Islet precursor cell (in vitro differentiated cells): ENCODE measurements around the gene FREM2.

Source experiments
- DNase-seq: peaks from one replicate; pipeline ENCODE4 v3.0.0-alpha.2; 2018

FREM2 gene

DNA sequence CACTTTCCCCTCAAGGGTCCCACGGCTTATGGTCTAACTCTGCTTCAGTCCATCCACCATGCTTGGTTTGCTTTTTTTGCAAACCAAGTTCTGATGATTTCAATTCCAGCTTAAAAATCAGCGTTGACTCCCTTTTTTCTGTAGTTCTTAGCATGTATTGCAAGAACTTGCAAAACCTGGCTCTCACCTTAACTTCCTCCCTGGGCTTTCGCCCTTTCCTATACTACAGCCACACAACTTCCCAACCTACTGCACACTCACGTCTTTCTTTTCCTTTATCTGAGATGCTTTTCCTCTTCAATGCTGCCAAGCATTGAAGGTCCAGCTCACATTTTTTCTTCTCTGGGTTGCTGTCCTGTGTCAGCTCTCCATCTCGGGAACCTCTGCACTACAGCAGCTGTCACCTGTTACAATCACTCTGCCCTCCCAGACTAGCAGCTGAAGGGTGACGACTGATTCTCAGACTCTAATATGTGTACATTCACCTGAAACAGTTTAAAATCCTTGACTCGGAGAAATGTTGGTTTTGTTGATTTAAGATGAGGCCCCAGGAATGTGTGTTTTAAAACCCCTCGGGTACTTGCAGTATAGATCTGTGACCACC, 143.7 kb downstream of the FREM2 start:
- no peak for DNase-seq

DNA sequence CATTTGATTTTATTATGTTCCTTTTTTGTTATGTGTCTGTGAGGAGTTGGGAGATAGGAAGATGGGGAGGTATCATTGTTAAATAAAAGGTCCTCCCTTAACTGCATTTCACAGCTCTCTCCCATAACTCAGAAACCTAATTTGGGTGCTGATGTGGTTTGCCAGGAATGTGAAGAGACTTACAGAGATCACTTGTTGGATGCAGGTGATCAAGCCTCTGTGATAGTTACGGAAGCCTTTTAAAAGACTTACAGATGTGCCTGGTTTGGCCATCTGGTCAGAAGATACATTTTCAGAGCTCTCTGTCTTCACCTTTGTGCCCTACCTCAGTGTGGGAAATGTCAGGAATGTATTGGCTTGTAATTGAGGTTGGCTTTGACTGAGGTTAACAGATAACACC, 157.7 kb downstream of the FREM2 start:
- DNase-seq, result peak; percentile 76

- DNase-seq, result no peak
Measured at GRCh38 chr13:38848360-38848759, 161.5 kb downstream of the FREM2 start.

DNA sequence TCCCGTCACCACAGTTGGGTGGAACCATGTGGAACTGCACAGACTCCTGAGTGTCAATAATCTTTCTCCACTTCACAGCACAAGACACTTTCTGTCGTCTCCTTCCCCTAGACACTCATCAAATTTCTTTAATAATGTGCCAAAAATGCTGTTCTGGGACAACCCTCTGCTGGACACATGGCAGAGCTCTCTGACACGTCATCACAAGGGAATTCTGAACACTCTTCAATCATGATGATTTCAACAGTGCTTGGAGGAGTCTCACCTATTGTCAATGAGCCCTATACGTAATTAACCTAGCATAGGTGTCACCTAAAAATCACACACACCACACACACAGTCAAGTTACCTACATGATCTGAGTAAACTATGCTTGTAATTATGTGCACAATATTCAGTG, 162.4 kb downstream of the FREM2 start:
- no peak for DNase-seq

- DNase-seq, result no peak
Measured at GRCh38 chr13:38850868-38851626, 164.2 kb downstream of the FREM2 start.

- no peak for DNase-seq
Measured at GRCh38 chr13:38854226-38854625, 167.3 kb downstream of the FREM2 start.

DNA sequence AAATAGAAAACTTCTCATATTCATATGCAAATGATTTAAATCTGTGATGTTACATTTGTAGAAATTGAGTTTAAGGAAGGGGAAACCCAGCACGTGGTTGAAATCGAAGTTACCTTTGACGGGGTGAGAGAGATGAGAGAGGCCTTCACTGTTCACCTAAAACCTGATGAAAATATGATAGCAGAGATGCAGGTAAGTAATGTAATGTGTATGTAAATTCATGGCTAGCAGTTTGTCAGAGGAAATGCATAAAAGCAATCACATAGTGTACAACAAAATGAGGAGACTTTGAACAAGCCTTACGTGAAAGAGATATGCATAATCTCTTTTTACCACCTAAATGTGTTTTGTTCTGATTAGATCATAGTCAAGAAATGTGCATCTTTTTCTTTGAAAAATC, 169.2 kb downstream of the FREM2 start:
- DNase-seq, result no peak

- no peak for DNase-seq
Measured at GRCh38 chr13:38862443-38862842, 175.6 kb downstream of the FREM2 start.

- DNase-seq, result no peak
Measured at GRCh38 chr13:38863536-38863935, 176.7 kb downstream of the FREM2 start.

- no peak for DNase-seq
Measured at GRCh38 chr13:38866649-38867048, 179.8 kb downstream of the FREM2 start.

DNA sequence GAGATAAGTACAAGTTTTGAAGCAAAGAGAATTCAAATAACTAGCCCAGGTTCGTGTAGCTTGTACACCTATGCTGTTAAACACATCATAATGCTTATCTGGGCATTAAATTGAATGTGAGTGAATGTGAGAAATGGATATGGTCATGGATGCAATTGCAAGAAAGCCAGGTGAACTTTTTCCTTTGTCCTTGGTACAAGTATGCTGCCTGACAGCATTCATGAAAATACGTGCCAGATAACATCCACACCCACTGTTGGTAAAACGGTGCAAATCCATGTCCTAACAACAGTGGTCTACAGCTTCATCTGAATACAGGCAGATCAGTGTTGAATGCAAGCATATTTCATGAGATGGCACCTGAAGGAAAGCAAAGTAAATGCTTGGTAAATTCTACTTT, 181.5 kb downstream of the FREM2 start:
- no peak for DNase-seq

- DNase-seq, result no peak
Measured at GRCh38 chr13:38868870-38869269, 182.0 kb downstream of the FREM2 start.

DNA sequence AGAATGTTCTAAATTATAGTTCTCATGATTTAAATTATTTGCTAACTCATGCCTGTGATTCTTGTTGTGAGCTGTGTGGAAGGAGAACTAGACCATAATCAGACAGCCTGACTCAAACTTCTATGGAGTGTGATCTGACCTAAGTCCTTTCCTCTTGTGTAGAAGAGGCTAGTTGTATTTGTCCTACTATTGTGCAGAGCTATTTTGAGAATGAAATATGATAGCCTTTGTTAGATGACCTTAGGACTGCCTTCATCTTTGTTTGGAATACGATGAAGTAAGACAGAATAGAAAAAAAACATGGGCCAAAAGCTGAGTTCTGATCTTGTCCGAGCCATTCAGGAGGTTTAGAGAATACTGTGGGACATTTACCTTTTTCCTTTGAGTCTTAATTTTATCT, 184.4 kb downstream of the FREM2 start:
- no peak for DNase-seq

DNA sequence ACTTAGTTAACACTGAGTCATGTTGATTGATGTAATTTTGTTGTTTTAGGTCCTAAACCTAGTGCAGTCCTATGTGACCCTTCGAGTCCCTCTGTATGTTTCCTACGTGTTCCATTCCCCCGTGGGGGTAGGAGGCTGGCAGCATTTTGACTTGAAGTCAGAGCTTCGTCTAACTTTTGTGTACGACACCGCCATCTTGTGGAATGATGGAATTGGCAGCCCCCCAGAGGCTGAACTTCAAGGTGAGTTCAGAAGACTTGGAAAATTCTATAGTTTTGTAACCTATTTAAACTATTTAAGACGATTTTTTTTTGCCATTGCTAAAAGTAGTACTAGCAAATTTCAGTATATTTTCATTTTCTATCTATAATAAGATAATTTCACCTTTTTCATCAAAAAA, 185.8 kb downstream of the FREM2 start:
- DNase-seq, result peak; percentile 76

DNA sequence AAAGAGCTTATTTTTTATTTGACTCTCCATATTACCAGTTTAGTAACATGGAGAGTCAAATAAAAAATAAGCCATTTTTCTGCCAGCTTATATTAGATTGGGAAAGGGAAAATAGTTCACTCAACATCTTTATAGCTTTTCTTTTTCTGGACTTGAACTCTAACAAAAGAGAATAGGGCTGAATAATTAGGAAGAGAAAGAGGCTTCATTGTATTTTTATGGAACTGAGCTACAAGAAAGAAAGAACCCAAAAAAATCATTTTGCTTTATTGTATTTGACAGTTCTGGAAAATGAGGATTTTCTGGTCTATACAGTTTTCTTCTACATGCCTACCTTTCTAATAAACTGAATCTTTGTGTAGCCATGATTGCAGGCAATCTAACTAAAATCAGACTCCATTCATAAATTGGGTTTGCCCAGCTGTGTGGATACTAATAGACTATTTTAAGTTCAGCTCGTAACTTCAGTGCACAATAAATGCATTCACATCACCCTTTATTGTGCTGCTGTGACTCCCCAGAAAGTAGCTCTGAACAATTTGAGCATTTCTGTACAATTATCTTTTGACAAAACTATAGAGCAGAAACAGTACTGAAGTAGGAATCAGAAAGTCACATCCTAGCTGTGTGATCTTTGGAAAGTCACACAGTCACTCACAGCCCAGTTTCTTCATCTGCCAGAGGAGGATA, 188.5 kb downstream of the FREM2 start:
- no peak for DNase-seq

- DNase-seq, result no peak
Measured at GRCh38 chr13:38879278-38879677, 192.4 kb downstream of the FREM2 start.

GRCh38 chr13:38879786-38880185, 192.9 kb downstream of the FREM2 start:
- DNase-seq, result no peak

DNA sequence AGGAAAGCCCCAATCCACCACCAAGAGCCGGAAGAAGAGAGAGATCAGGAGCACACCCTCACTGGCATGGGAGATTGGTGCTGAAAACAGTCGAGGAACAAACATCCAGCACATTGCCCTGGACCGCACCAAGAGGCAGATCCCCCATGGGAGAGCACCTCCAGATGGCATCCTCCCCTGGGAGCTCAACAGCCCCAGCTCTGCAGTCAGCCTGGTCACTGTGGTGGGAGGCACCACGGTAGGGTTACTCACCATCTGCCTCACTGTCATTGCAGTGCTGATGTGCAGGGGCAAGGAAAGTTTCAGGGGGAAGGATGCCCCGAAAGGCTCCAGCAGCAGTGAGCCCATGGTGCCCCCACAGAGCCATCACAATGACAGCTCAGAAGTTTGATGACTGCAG, 193.5 kb downstream of the FREM2 start:
- DNase-seq, result no peak

DNA sequence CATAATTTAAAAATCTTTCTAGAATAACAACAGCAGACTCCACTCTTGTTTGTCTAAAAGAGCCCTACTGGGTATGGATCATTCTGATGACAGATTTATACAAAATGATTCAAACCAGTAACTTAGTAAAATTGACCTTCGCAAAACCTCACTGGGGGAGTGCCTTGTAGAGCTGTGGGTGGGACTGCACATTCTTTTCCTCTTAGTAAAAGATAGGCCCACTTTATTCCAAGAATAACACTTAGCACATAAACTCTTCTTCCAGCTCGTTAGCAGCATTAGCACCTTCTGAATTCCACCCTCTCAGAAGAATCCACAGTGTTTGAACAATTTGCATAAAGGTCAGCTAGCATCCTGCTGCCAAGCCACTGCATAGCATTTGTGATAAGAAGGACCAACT, 196.9 kb downstream of the FREM2 start:
- no peak for DNase-seq

GRCh38 chr13:38888309-38888708, 201.4 kb downstream of the FREM2 start:
- peak; percentile 79 for DNase-seq

GRCh38 chr13:38895075-38895474, 208.2 kb downstream of the FREM2 start:
- DNase-seq, result no peak

- DNase-seq, result no peak
Measured at GRCh38 chr13:38897521-38897920, 210.6 kb downstream of the FREM2 start.

GRCh38 chr13:38898481-38898880, 211.6 kb downstream of the FREM2 start:
- no peak for DNase-seq

DNA sequence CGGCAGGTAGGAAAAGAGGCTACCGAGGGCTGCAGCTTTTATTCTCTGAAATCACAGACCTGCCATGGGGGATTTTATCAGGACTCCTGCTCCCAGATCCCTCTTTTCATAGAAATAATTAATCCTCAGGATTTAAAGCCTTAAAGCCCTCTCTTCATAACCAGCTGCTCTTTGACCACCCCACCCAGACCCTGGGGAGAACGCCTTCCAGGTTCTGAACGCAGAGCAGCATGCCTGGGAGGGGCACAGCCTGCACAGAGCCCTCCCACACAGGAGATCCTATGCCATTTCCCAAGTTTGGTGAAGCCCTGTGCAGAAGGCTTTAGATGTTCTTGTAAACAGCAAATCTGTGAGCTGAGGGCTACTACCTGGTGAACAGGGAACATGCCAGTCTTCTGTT, 212.7 kb downstream of the FREM2 start:
- DNase-seq, result no peak
